NT2/D1 (cell line): ENCODE measurements around the gene NDUFA3.

Source experiments
- SUZ12 ChIP-seq: IDR thresholded peaks from 2 replicates; pipeline ENCODE4 v1.6.1; 2011; ENCODE audit not compliant: insufficient read length, insufficient read depth; ENCODE audit errors: extremely low read depth
- YY1 ChIP-seq: IDR thresholded peaks from 2 replicates; pipeline ENCODE4 v1.6.1; 2011; ENCODE audit not compliant: insufficient read length, insufficient read depth
- ZNF274 ChIP-seq: IDR thresholded peaks from 2 replicates; pipeline ENCODE4 v1.6.1; 2011; ENCODE audit warnings: mild to moderate bottlenecking, low read depth, low read length

DNA sequence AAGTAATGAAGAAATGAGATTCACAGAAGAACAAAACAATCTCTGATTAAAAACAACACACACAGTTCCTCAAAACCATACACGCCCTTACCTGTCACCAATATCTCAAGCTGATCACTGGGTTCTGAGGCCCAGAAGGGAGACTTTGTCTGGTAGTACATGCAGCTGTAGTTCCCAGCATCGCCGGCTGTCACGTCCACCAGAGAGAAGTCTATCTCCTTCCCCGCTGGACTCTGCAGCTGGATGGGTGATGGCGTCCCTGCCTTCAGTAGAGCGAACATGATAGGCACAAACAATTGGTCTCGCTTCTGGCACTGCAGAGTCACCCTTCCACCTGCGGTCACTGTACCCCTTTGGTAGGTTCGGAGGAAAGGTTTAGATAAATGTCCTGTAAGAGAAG is 28.8 kb upstream of the NDUFA3 start:
- TF ChIP-seq YY1, result no peak
- TF ChIP-seq SUZ12, result no peak
- no peak for TF ChIP-seq ZNF274
